CD8-positive, alpha-beta memory T cell (primary cell): ENCODE results near the gene HBB. TPM values are rescaled to one million over a fixed set of nuclear protein-coding genes. Genes with fewer than 3 reads are reported as not detected.

ENCODE experiments used
- CTCF ChIA-PET: fragments of 350-600 bp; sonication (Branson Sonifier 250); formaldehyde crosslinking; loops from one replicate; lab custom pipeline; 2021; ENCODE audit warnings: antibody characterized with exemption; lab: Charles Lee
- POLR2A ChIA-PET: fragments of 350-600 bp; sonication (Branson Sonifier 250); formaldehyde crosslinking; loops from one replicate; lab custom pipeline; 2021; ENCODE audit warnings: antibody characterized with exemption; lab: Charles Lee
- DNase-seq, 5 donors: peaks; one replicate each; pipeline versions ENCODE4 v3.0.0 to v3.0.0-alpha.2; 2020 to 2022; ENCODE audit warnings: mixed read lengths in 1 of 5
- H3K27ac ChIP-seq: one replicate; pipeline ENCODE4 v1.7.0; 2013; ENCODE audit warnings: low read depth, mild to moderate bottlenecking, low read length, moderate library complexity
- H3K27me3 ChIP-seq: 2 replicates; pipeline ENCODE4 v1.7.0; 2013; ENCODE audit warnings: low read length, mild to moderate bottlenecking; ENCODE audit not compliant: insufficient read depth, poor library complexity, severe bottlenecking
- H3K36me3 ChIP-seq: 2 replicates; pipeline ENCODE4 v1.7.0; 2013; ENCODE audit warnings: mild to moderate bottlenecking, low read length, moderate library complexity; ENCODE audit not compliant: insufficient read depth
- H3K4me1 ChIP-seq: 2 replicates; pipeline ENCODE4 v1.7.0; 2013; ENCODE audit warnings: mild to moderate bottlenecking, low read length, moderate library complexity; ENCODE audit not compliant: insufficient read depth
- H3K4me3 ChIP-seq: 2 replicates; pipeline ENCODE4 v1.7.0; 2013; ENCODE audit warnings: mild to moderate bottlenecking, low read length
- H3K9me3 ChIP-seq: 2 replicates; pipeline ENCODE4 v1.7.0; 2013; ENCODE audit warnings: mild to moderate bottlenecking, low read length
- H3K27ac Mint-ChIP-seq, 8 donors: one replicate each; pipeline ENCODE4 v1.8.0; 2020 to 2021; ENCODE audit warnings: mixed read lengths in 8 of 8, mild to moderate bottlenecking in 6 of 8, inconsistent platforms in 3 of 8, moderate library complexity in 3 of 8
- H3K27me3 Mint-ChIP-seq, 2 donors: one replicate each; pipeline ENCODE4 v1.8.0; 2020 to 2021; ENCODE audit warnings: mixed read lengths in 2 of 2, mild to moderate bottlenecking in 1 of 2, moderate library complexity in 1 of 2
- H3K36me3 Mint-ChIP-seq, 3 donors: one replicate each; pipeline ENCODE4 v1.8.0; 2020 to 2021; ENCODE audit warnings: mixed read lengths in 3 of 3, inconsistent platforms in 1 of 3, mild to moderate bottlenecking in 1 of 3
- H3K4me1 Mint-ChIP-seq, 3 donors: one replicate each; pipeline ENCODE4 v1.8.0; 2020 to 2021; ENCODE audit warnings: mixed read lengths in 3 of 3, inconsistent platforms in 1 of 3, mild to moderate bottlenecking in 1 of 3
- H3K4me3 Mint-ChIP-seq, 7 donors: one replicate each; pipeline ENCODE4 v1.8.0; 2020 to 2021; ENCODE audit warnings: mixed read lengths in 7 of 7, mild to moderate bottlenecking in 6 of 7, moderate library complexity in 4 of 7, inconsistent platforms in 2 of 7
- H3K9me3 Mint-ChIP-seq, 5 donors: one replicate each; pipeline ENCODE4 v1.8.0; 2020 to 2022; ENCODE audit warnings: mixed read lengths in 5 of 5, mild to moderate bottlenecking in 3 of 5, moderate library complexity in 2 of 5, inconsistent platforms in 1 of 5
- polyA plus RNA-seq: library from polyadenylated mRNA; unstranded; fragments of 300-500 nt; fragmentation: Illumina TruSeq; gene quantifications from one replicate; pipeline ENCODE4 v1.2.3, GENCODE V29; 2021
- total RNA-seq, 2 experiments: library from RNA; stranded (reverse); gene quantifications; one replicate each; pipeline ENCODE4 v1.2.3, GENCODE V29; 2021

HBB gene
- total and polyA plus RNA-seq, 3 experiments from 2014 or later: not detected

DNA sequence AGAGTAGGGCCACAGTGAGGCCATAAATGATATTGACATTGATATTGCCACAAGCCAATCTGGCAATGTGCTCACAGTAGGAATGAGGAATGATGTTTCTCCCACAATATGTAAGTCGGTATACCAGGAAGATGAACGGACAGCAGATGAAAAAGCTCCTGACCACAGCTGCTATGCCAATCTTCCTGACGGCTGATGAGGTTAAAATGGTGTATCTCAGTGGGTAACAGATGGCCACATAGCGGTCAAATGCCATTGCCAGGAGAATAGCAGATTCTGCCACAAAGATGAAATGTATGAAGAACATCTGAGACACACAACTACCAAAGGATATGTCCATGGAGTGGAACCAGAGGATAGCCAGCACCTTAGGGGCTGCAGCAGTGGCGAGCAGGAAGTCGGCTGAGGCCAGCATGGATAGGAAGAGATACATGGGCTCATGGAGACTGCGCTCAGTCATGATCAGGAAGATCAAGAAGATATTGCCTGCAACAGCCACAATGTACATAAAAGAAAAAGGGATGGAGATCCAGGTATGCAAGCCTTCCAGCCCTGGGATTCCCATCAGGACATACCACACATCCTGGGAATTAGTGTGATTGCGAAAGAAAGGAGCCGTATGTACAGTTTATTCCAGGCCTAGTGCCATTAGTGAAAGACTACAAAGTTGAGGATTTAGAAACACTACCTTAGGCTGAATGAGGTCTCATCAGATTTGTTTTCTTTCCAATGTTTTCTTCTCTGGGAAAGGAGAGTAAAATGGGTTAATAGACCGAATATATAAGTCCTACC is 48.6 kb downstream of the HBB start:
- H3K4me1 ChIP-seq: no peaks in the 10 kb centered on the region
- Mint-ChIP-seq H3K4me3 (no peak overlapping the region), H3K27ac (no peak overlapping the region), H3K4me1 (no peaks in the 10 kb centered on the region), H3K9me3 (peaks cover 0 to 4% (median 0%) of the 10 kb centered on the region in 5 donors), H3K36me3 (no peaks in the 10 kb centered on the region), H3K27me3 (peaks cover 0 to 3% of the 10 kb centered on the region in 2 donors)
- no peaks in the 10 kb centered on the region for H3K36me3 ChIP-seq
- H3K4me3 ChIP-seq: no peak overlapping the region
- H3K27ac ChIP-seq: no peak overlapping the region
- H3K27me3 ChIP-seq: no peaks in the 10 kb centered on the region
- DNase-seq: no peak
- ChIA-PET CTCF (no interaction called here), POLR2A (no interaction called here)
- H3K9me3 ChIP-seq: no peaks in the 10 kb centered on the region

Other genes starting within 250 kb of the HBB start
- gene OR51L1, start 232.2 kb downstream of the HBB start, total RNA-seq: not detected
- not detected for gene OR51L1, start 232.2 kb downstream of the HBB start, polyA plus RNA-seq
- not detected for gene OR52J3, start 180.5 kb downstream of the HBB start, total RNA-seq
- not detected for gene OR52J3, start 180.5 kb downstream of the HBB start, polyA plus RNA-seq
- not detected for gene OR52E2, start 167.4 kb downstream of the HBB start, total RNA-seq
- gene OR52E2, start 167.4 kb downstream of the HBB start, polyA plus RNA-seq: not detected
- gene OR52E1, start 157.5 kb downstream of the HBB start, total RNA-seq: not detected
- not detected for gene OR52E1, start 157.5 kb downstream of the HBB start, polyA plus RNA-seq
- not detected for gene OR52A5, start 88.7 kb downstream of the HBB start, total RNA-seq
- not detected for gene OR52A5, start 88.7 kb downstream of the HBB start, polyA plus RNA-seq
- gene OR52A1, start 72.3 kb downstream of the HBB start, total RNA-seq: not detected
- not detected for gene OR52A1, start 72.3 kb downstream of the HBB start, polyA plus RNA-seq
- not detected for gene OR51V1, start 26.4 kb downstream of the HBB start, total RNA-seq
- gene OR51V1, start 26.4 kb downstream of the HBB start, polyA plus RNA-seq: not detected
- gene HBD, start 7.4 kb upstream of the HBB start, total RNA-seq: not detected
- not detected for gene HBD, start 7.4 kb upstream of the HBB start, polyA plus RNA-seq
- gene HBG1, start 22.8 kb upstream of the HBB start, total RNA-seq: not detected
- not detected for gene HBG1, start 22.8 kb upstream of the HBB start, polyA plus RNA-seq
- not detected for gene HBG2, start 27.7 kb upstream of the HBB start, total RNA-seq
- gene HBG2, start 27.7 kb upstream of the HBB start, polyA plus RNA-seq: not detected
- not detected for gene HBE1, start 42.9 kb upstream of the HBB start, total RNA-seq
- gene HBE1, start 42.9 kb upstream of the HBB start, polyA plus RNA-seq: not detected
- gene OR51B4, start 74.9 kb upstream of the HBB start, total RNA-seq: not detected
- gene OR51B4, start 74.9 kb upstream of the HBB start, polyA plus RNA-seq: not detected
- gene OR51B2, start 97.2 kb upstream of the HBB start, total RNA-seq: not detected
- not detected for gene OR51B2, start 97.2 kb upstream of the HBB start, polyA plus RNA-seq
- not detected for gene OR51B5, start 116.5 kb upstream of the HBB start, total RNA-seq
- gene OR51B5, start 116.5 kb upstream of the HBB start, polyA plus RNA-seq: not detected
- not detected for gene OR51B6, start 124.4 kb upstream of the HBB start, total RNA-seq
- not detected for gene OR51B6, start 124.4 kb upstream of the HBB start, polyA plus RNA-seq
- not detected for gene OR51M1, start 156.7 kb upstream of the HBB start, total RNA-seq
- gene OR51M1, start 156.7 kb upstream of the HBB start, polyA plus RNA-seq: not detected
- not detected for gene OR51Q1, start 195.0 kb upstream of the HBB start, total RNA-seq
- gene OR51Q1, start 195.0 kb upstream of the HBB start, polyA plus RNA-seq: not detected
- gene OR51I1, start 214.4 kb upstream of the HBB start, total RNA-seq: not detected
- not detected for gene OR51I1, start 214.4 kb upstream of the HBB start, polyA plus RNA-seq
- not detected for gene OR51I2, start 222.3 kb upstream of the HBB start, total RNA-seq
- gene OR51I2, start 222.3 kb upstream of the HBB start, polyA plus RNA-seq: not detected